Motor neuron (in vitro differentiated cells): ENCODE data around the gene MUC2. TPM values are rescaled to one million over a fixed set of nuclear protein-coding genes. Genes with fewer than 3 reads are reported as not detected.

ENCODE experiments used
- ATAC-seq, 8 experiments: fragments of 200-7000 bp; cut with Tn5 transposase; replicated peaks in 6 of 8; 2 replicates each; pipeline ENCODE4 v1.8.0; 2021; ENCODE audit warnings: mild to moderate bottlenecking in 8 of 8, moderate library complexity in 8 of 8
- H3K27ac ChIP-seq, 2 donors: fragments of 250-450 bp; sonication (Bioruptor Pico); 2 replicates each; pipeline ENCODE4 v1.9.0; 2021; ENCODE audit warnings: antibody characterized with exemption in 2 of 2, mild to moderate bottlenecking in 2 of 2, moderate library complexity in 1 of 2
- H3K4me1 ChIP-seq, 2 donors: fragments of 250-450 bp; sonication (Bioruptor Pico); replicated peaks in 1 of 2; 2 replicates each; pipeline ENCODE4 v1.6.1; 2021; ENCODE audit warnings: antibody characterized with exemption in 2 of 2, mild to moderate bottlenecking in 2 of 2, moderate library complexity in 1 of 2
- H3K4me3 ChIP-seq, 5 donors: fragments of 250-450 bp; sonication (Bioruptor Pico); 2 replicates each; pipeline ENCODE4 v1.9.0; 2021; ENCODE audit warnings: antibody characterized with exemption in 5 of 5, mild to moderate bottlenecking in 5 of 5, moderate library complexity in 4 of 5
- WGBS, 10 experiments: fragments of 450-650 bp; shearing (Covaris generic); methylation state at CpG; one replicate each; pipeline ENCODE4 v1.0.0; 2022; 5-methylcytosine and 5-hydroxymethylcytosine counted together
- in situ Hi-C, 9 experiments: fragments of 400-800 bp; cut with MboI; loops; one replicate each; pipeline ENCODE4 v1.15.0; 2021; ENCODE audit warnings: low sequenced_read_pairs in 9 of 9, low pct_unique_long_range_greater_than_20kb in 2 of 9; ENCODE audit not compliant: unreplicated experiment in 9 of 9
- total RNA-seq, 8 experiments: library from RNA; unstranded; fragments of 300-600 nt; gene quantifications; 2 replicates each; pipeline versions ENCODE4 v1.2.3 to v1.2.4, GENCODE V29; 2022

The MUC2 gene
- total RNA-seq, 8 experiments from 2014 or later = 0.05 to 2.3 (median 0.67) TPM; not detected in 1

GRCh38 chr11:1039481-1040427 is 34.9 kb upstream of the MUC2 start:
- ATAC-seq = no peak
- H3K4me1 ChIP-seq = no peaks in the 10 kb centered on the region
- no peak overlapping the region for H3K27ac ChIP-seq
- no peak overlapping the region for H3K4me3 ChIP-seq
- in situ Hi-C loops = no loop called here
- WGBS, 10 experiments = 84 to 92% methylated on average over 4 to 7 of the region's 32 CpGs; no CpG with 5 or more reads in 8 of the 10 experiments

- Histone ChIP-seq H3K27ac (no peak overlapping the region), H3K4me1 (no peaks in the 10 kb centered on the region), H3K4me3 (no peak overlapping the region)
- peak in 1 of 8 experiments; percentile 56 for ATAC-seq
- WGBS, 10 experiments = no CpG with 5 or more reads among the region's 16 CpGs
- in situ Hi-C loops = no loop called here
Measured at GRCh38 chr11:1040428-1041148, 34.1 kb upstream of the MUC2 start.

GRCh38 chr11:1041149-1041467 is 33.6 kb upstream of the MUC2 start:
- in situ Hi-C loops = no loop called here
- no peak overlapping the region for H3K4me3 ChIP-seq
- peak in 2 of 8 experiments; percentile 9 to 15 for ATAC-seq
- WGBS, 10 experiments = no CpG with 5 or more reads among the region's 8 CpGs
- H3K4me1 ChIP-seq = no peaks in the 10 kb centered on the region
- H3K27ac ChIP-seq = no peak overlapping the region

DNA sequence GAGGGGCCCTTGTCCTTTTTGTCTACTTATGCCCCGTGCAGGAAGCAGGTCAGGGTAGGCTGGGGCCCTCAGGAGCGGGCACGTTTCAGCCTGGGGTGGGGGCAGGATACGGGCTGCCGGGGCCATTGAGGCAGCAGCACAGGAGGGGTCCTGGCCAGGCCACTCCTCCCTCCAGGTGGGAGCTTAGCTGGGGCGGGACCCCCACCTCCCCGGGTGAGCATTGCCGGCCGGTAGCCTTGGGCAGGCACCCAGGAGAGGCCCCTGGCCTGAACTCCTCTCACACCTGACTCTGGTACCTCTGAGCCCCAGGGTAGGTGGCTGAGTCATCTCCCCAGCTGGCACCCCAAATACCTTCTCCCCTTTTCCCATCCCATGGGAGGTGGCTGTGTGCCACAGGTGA is 33.2 kb upstream of the MUC2 start:
- in situ Hi-C loops = no loop called here
- peak in 1 of 8 experiments; percentile 12 for ATAC-seq
- Histone ChIP-seq H3K27ac (no peak overlapping the region), H3K4me3 (no peak overlapping the region), H3K4me1 (no peaks in the 10 kb centered on the region)
- WGBS, 10 experiments = 20% methylated on average over 2 of the region's 9 CpGs; no CpG with 5 or more reads in 9 of the 10 experiments

DNA sequence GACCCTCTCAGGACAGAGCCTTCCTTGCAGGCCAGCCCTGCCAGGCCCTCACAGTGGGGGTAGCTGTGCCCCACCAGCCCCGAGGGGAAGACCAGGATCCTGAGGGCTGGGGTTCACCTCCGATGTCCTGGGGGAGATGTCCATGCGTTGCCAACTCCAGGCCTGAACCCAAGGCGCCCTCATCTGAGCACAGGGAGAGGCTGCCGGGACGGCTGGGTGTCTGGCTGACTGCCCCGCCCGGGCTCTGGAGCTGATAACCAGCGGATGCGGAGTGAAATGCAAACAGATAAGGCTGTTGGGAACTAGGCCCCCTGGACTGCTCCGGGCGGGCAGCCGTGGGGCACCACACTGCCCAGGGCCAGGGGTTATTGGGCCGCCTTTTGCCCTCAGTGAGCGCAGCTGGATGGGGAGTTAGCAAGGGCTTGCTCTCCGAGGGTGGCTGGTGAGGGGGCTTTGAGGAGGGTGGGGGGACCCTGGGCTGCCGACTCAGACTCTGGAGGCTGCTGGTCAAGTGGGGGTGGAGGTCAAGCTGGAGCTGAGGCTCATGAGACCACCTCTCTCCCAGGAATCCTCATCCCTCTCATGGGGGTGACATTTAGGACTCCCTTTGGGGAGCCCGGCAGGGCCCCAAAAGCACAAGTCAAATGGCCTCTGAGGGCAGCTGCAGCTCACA is 32.6 kb upstream of the MUC2 start:
- no peak overlapping the region for H3K4me3 ChIP-seq
- in situ Hi-C loops = no loop called here
- no peak overlapping the region for H3K27ac ChIP-seq
- ATAC-seq = peak in 2 of 8 experiments; percentile 44 to 51
- 10 to 80% methylated on average over 2 of the region's 18 CpGs; no CpG with 5 or more reads in 8 of the 10 experiments for WGBS, 10 experiments
- H3K4me1 ChIP-seq = no peaks in the 10 kb centered on the region

GRCh38 chr11:1042626-1043562 is 31.8 kb upstream of the MUC2 start:
- WGBS, 10 experiments = 60 to 100% (median 96%) methylated on average over 1 to 2 of the region's 26 CpGs; no CpG with 5 or more reads in 6 of the 10 experiments
- no peak for ATAC-seq
- Histone ChIP-seq H3K4me1 (no peaks in the 10 kb centered on the region), H3K4me3 (no peak overlapping the region), H3K27ac (no peak overlapping the region)
- in situ Hi-C loops = no loop called here

DNA sequence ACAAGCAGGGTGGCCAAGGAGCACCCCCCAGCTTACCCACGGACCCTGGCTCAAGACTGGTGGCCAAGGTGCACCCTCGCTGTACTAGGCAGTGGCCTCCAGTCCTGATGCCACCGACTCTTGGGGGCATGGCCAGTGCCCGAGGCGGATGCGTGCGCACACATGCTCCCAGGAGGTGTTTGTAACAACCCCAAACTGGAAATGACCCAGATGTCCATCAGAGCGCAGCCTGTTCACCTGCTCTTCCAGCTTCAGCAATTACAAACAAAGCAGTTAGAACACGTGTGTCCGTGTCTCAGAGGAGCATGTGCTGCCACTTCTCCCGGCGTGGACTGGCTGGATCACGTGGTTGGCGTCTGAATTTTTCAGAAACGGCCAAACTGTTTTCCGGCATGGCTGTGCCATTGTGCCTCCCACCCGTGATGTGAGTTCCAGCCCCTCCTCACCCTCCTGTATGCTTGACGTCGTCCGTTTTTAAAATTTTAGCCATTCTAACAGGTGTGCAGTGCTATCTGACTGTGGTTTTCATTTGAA is 31.0 kb upstream of the MUC2 start:
- in situ Hi-C loops = no loop called here

DNA sequence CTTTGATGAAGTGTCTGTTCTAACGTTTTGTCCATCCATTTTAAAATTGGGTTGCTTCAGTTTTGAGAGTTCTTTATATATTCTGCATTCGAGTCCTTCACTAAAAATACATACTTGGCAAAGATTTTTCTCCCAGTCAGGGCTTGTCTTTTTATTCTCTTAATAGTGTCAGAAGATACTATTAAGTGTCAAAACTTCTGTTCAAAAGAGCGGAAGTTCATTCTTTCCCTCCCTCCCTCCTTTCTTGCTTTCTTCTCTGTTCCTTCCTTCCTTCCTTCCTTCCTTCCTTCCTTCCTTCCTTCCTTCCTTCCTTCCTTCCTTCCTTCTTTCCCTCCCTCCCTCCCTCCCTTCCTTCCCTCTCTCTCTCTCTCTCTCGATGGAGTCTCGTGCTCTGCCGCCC is 30.5 kb upstream of the MUC2 start:
- Histone ChIP-seq H3K4me3 (no peak overlapping the region), H3K4me1 (no peaks in the 10 kb centered on the region), H3K27ac (no peak overlapping the region)
- ATAC-seq = no peak
- WGBS, 10 experiments = 44 to 100% (median 72%) methylated on average over 1 to 3 of the region's 6 CpGs; no CpG with 5 or more reads in 3 of the 10 experiments
- in situ Hi-C loops = no loop called here

More for the DNA sequence above, 31.0 kb upstream of the MUC2 start:
- Histone ChIP-seq H3K4me1 (no peaks in the 10 kb centered on the region), H3K27ac (no peak overlapping the region), H3K4me3 (no peak overlapping the region)
- 40 to 100% (median 84%) methylated on average over 1 to 13 of the region's 20 CpGs; no CpG with 5 or more reads in 2 of the 10 experiments for WGBS, 10 experiments
- ATAC-seq = no peak

- Histone ChIP-seq H3K4me3 (no peak overlapping the region), H3K27ac (no peak overlapping the region), H3K4me1 (no peaks in the 10 kb centered on the region)
- in situ Hi-C loops = no loop called here
- 20 to 100% (median 70%) methylated on average over 1 to 7 of the region's 22 CpGs; no CpG with 5 or more reads in 1 of the 10 experiments for WGBS, 10 experiments
- no peak for ATAC-seq
Measured at GRCh38 chr11:1047595-1048156, 27.0 kb upstream of the MUC2 start.

DNA sequence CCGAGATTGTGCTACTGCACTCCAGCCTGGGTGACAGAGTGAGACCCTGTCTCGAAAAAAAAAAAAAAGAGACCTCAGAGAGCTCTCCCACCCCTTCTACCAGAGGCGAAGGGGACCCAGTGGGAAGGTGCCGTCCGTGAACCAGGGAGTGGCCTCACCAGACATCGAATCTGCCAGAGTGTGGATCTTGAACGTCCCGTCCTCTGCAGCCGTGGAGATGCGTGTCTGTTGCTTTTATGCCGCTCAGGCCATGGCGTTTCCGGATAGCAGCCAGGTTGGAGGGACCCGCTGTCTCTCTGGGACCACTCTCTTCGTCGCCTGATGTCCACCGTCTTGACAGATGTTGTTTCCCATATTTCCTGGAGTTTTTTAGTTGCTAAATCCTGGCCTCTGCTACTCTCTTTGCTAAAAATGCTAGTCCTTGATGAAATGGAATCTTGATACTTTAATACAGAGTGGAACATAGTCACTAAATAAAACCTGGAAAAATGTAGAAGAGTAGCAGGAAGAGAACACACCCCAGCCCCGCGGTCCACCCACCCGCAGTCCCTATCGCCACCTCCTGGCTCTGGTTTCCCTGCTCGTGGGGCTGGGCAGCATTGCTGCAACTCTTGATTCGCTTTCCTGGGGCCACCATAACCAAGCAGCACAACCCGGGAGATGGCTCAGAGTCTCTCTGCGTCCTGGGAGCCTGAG is 26.2 kb upstream of the MUC2 start:
- in situ Hi-C loops = no loop called here
- 34 to 100% (median 93%) methylated on average over 1 to 6 of the region's 25 CpGs; no CpG with 5 or more reads in 3 of the 10 experiments for WGBS, 10 experiments
- Histone ChIP-seq H3K27ac (no peak overlapping the region), H3K4me3 (no peak overlapping the region), H3K4me1 (no peaks in the 10 kb centered on the region)
- ATAC-seq = no peak

- Histone ChIP-seq H3K4me1 (no peaks in the 10 kb centered on the region), H3K4me3 (no peak overlapping the region), H3K27ac (no peak overlapping the region)
- in situ Hi-C loops = no loop called here
- 55 to 80% methylated on average over 1 to 4 of the region's 6 CpGs; no CpG with 5 or more reads in 8 of the 10 experiments for WGBS, 10 experiments
- no peak for ATAC-seq
Measured at GRCh38 chr11:1049071-1049405, 25.6 kb upstream of the MUC2 start.
